Stimulated activated CD4-positive, alpha-beta T cell treated with anti-CD3 and anti-CD28 coated beads, TNF-alpha, amount 100 ng/mL, for 48 hours (primary cell): ENCODE results near the gene MAPT.
"Not testable (repeated sequence)": the region's sequence is repeated elsewhere in the genome, so short reads cannot be mapped to it uniquely, and the experiment has no call there.

Source experiments
- DNase-seq, 3 donors: peaks; one replicate each; pipeline ENCODE4 v3.0.0-alpha.2; 2020; ENCODE audit warnings: low read depth in 3 of 3

Gene MAPT

GRCh38 chr17:45862127-45862526 lies 32.2 kb upstream of the MAPT start:
- not testable (repeated sequence) for DNase-seq

- DNase-seq: no peak
These were observed 30.3 kb upstream of the MAPT start for GRCh38 chr17:45863857-45864654.

GRCh38 chr17:45867171-45867570 lies 27.2 kb upstream of the MAPT start:
- no peak for DNase-seq

- no peak for DNase-seq
These were observed 26.7 kb upstream of the MAPT start for GRCh38 chr17:45867702-45868101.

GRCh38 chr17:45868276-45868675 lies 26.1 kb upstream of the MAPT start:
- DNase-seq: no peak

- no peak for DNase-seq
These were observed 24.5 kb upstream of the MAPT start for GRCh38 chr17:45869676-45870341.

GRCh38 chr17:45870342-45870974 lies 23.9 kb upstream of the MAPT start:
- no peak for DNase-seq

- DNase-seq: no peak
These were observed 22.6 kb upstream of the MAPT start for GRCh38 chr17:45871718-45872117.

- no peak for DNase-seq
These were observed 20.6 kb upstream of the MAPT start for GRCh38 chr17:45873728-45874127.

- no peak for DNase-seq
These were observed 20.2 kb upstream of the MAPT start for GRCh38 chr17:45874151-45874550.

- DNase-seq: no peak
These were observed 17.8 kb upstream of the MAPT start for GRCh38 chr17:45876539-45876938.

GRCh38 chr17:45877467-45877866 lies 16.9 kb upstream of the MAPT start:
- no peak for DNase-seq

GRCh38 chr17:45883063-45883462 lies 11.3 kb upstream of the MAPT start:
- DNase-seq: no peak

GRCh38 chr17:45886852-45887251 lies 7.5 kb upstream of the MAPT start:
- no peak for DNase-seq

- no peak for DNase-seq
These were observed 6.0 kb upstream of the MAPT start for GRCh38 chr17:45888392-45888791.

- no peak for DNase-seq
These were observed 4.8 kb upstream of the MAPT start for GRCh38 chr17:45889579-45889978.

- DNase-seq: no peak
These were observed 681 bp upstream of the MAPT start for GRCh38 chr17:45893725-45894021.

GRCh38 chr17:45895304-45895968 lies 1.1 kb downstream of the MAPT start:
- no peak for DNase-seq

GRCh38 chr17:45895969-45896785 lies 1.8 kb downstream of the MAPT start:
- no peak for DNase-seq

- no peak for DNase-seq
These were observed 2.7 kb downstream of the MAPT start for GRCh38 chr17:45896803-45897693.

GRCh38 chr17:45900136-45900535 lies 5.8 kb downstream of the MAPT start:
- no peak for DNase-seq
